HEK293 (cell line): ENCODE measurements around the gene BCL11A.

Experiments
- CTCF ChIA-PET: fragments of 350-600 bp; formaldehyde crosslinking; extraction: SDS; loops from one replicate; lab custom pipeline; 2021; ENCODE audit warnings: antibody characterized with exemption; lab: Yijun Ruan, JAX
- POLR2A ChIA-PET: fragments of 300-600 bp; formaldehyde crosslinking; extraction: SDS; loops from one replicate; lab custom pipeline; 2020; ENCODE audit warnings: antibody characterized with exemption, inconsistent platforms; lab: Yijun Ruan, JAX
- H3K27ac ChIP-seq: fragments of 200-500 bp; sonication (Bioruptor generic); 2 replicates; pipeline ENCODE4 v1.5.1; 2014; ENCODE audit warnings: low read depth, low read length, control low read depth, inconsistent platforms; ENCODE audit errors: extremely low read depth
- H3K36me3 ChIP-seq, 2 experiments: fragments of 200-500 bp in 1 of 2; sonication (Bioruptor generic) in 1 of 2; 1 replicate in 1 of 2; 2 replicates in 1 of 2; pipeline ENCODE4 v1.5.1; 2014 to 2017; ENCODE audit warnings: inconsistent platforms in 2 of 2, low read length in 2 of 2; ENCODE audit not compliant: control insufficient read depth in 2 of 2, insufficient read depth in 1 of 2
- H3K4me1 ChIP-seq: fragments of 200-500 bp; sonication (Bioruptor generic); 2 replicates; pipeline ENCODE4 v1.5.1; 2014; ENCODE audit warnings: mild to moderate bottlenecking, low read length, inconsistent platforms; ENCODE audit not compliant: control insufficient read depth, insufficient read depth
- H3K4me3 ChIP-seq: 2 replicates; pipeline ENCODE4 v1.5.1; 2011; ENCODE audit warnings: low read depth, mild to moderate bottlenecking, control low read depth, low read length, moderate library complexity
- H3K9me3 ChIP-seq: fragments of 200-500 bp; sonication (Bioruptor generic); 2 replicates; pipeline ENCODE4 v1.5.1; 2014; ENCODE audit warnings: low read depth, low read length, inconsistent platforms; ENCODE audit not compliant: control insufficient read depth, insufficient read depth
- CTCF ChIP-seq: fragments of 450-650 bp; formaldehyde crosslinking; IDR thresholded peaks from 2 replicates; pipeline ENCODE4 v1.5.1; 2016; ENCODE audit warnings: missing biosample characterization, missing genetic modification characterization
- KLF16 ChIP-seq: fragments of 450-650 bp; formaldehyde crosslinking; IDR thresholded peaks from 2 replicates; pipeline ENCODE4 v1.5.1; 2017; ENCODE audit warnings: missing biosample characterization, missing genetic modification characterization
- OSR2 ChIP-seq: fragments of 450-650 bp; formaldehyde crosslinking; IDR thresholded peaks from 2 replicates; pipeline ENCODE4 v1.5.1; 2016; ENCODE audit warnings: missing biosample characterization, missing genetic modification characterization
- PRDM4 ChIP-seq: fragments of 450-650 bp; formaldehyde crosslinking; IDR thresholded peaks from 2 replicates; pipeline ENCODE4 v1.5.1; 2017; ENCODE audit warnings: missing biosample characterization, missing genetic modification characterization
- SP2 ChIP-seq: fragments of 450-650 bp; formaldehyde crosslinking; IDR thresholded peaks from 2 replicates; pipeline ENCODE4 v1.5.1; 2016; ENCODE audit warnings: missing biosample characterization, missing genetic modification characterization
- TRIM28 ChIP-seq: IDR thresholded peaks from 2 replicates; pipeline ENCODE4 v1.6.1; 2011; ENCODE audit warnings: low read length, control low read depth, borderline replicate concordance
- ZNF132 ChIP-seq: fragments of 450-650 bp; formaldehyde crosslinking; IDR thresholded peaks from 2 replicates; pipeline ENCODE4 v1.5.1; 2017; ENCODE audit warnings: missing biosample characterization, missing genetic modification characterization, borderline replicate concordance
- ZNF280D ChIP-seq: fragments of 450-650 bp; formaldehyde crosslinking; IDR thresholded peaks from 2 replicates; pipeline ENCODE4 v1.5.1; 2016; ENCODE audit warnings: missing biosample characterization, missing genetic modification characterization
- ZNF335 ChIP-seq: fragments of 450-650 bp; formaldehyde crosslinking; conservative IDR thresholded peaks from 2 replicates; pipeline ENCODE4 v1.5.1; 2016; ENCODE audit warnings: missing biosample characterization, missing genetic modification characterization
- ZNF366 ChIP-seq: fragments of 450-650 bp; formaldehyde crosslinking; conservative IDR thresholded peaks from 2 replicates; pipeline ENCODE4 v1.5.1; 2016; ENCODE audit warnings: missing biosample characterization, missing genetic modification characterization
- ZNF530 ChIP-seq: fragments of 450-650 bp; formaldehyde crosslinking; IDR thresholded peaks from 2 replicates; pipeline ENCODE4 v1.5.1; 2016; ENCODE audit warnings: low read depth, missing biosample characterization, missing genetic modification characterization
- ZNF596 ChIP-seq: fragments of 450-650 bp; IDR thresholded peaks from 2 replicates; pipeline ENCODE4 v1.5.0; 2018; ENCODE audit warnings: missing biosample characterization, mild to moderate bottlenecking, missing genetic modification characterization, moderate library complexity
- ZNF626 ChIP-seq: fragments of 450-650 bp; sonication (Bioruptor Pico); formaldehyde crosslinking; IDR thresholded peaks from 2 replicates; pipeline ENCODE4 v1.5.1; 2018; ENCODE audit warnings: missing biosample characterization, missing genetic modification characterization, inconsistent platforms
- TF ChIP-seq, protein P1 (sequence below): fragments of 450-650 bp; formaldehyde crosslinking; IDR thresholded peaks from 2 replicates; pipeline ENCODE4 v1.5.1; 2017; ENCODE audit warnings: missing biosample characterization, missing genetic modification characterization

Gene BCL11A

GRCh38 chr2:60560734-60561644, 7.5 kb upstream of the BCL11A start (continued):
- TF ChIP-seq CTCF: peak; percentile 77
- TF ChIP-seq ZNF280D (tag by site-specific recombination): no peak

GRCh38 chr2:60559880-60560279, 6.4 kb upstream of the BCL11A start:
- H3K4me1 ChIP-seq: peaks cover 25% of the 10 kb centered on the region
- no peak overlapping the region for H3K27ac ChIP-seq
- POLR2A ChIA-PET: no interaction called here
- TF ChIP-seq TRIM28 (no peak), PRDM4 (tag by site-specific recombination) (0 out of 2 replicates have a peak, but pooled peaks have one; percentile 54), ZNF530 (no peak), KLF16 (tag by site-specific recombination) (peak; percentile 42; the same call in 1 of the 2 replicates), ZNF626 (tag by site-specific recombination) (no peak), SP2 (tag by site-specific recombination) (no peak), ZNF596 (tag by site-specific recombination) (peak; percentile 89), ZNF366 (peak; percentile 57)
- TF ChIP-seq, protein P1, sequence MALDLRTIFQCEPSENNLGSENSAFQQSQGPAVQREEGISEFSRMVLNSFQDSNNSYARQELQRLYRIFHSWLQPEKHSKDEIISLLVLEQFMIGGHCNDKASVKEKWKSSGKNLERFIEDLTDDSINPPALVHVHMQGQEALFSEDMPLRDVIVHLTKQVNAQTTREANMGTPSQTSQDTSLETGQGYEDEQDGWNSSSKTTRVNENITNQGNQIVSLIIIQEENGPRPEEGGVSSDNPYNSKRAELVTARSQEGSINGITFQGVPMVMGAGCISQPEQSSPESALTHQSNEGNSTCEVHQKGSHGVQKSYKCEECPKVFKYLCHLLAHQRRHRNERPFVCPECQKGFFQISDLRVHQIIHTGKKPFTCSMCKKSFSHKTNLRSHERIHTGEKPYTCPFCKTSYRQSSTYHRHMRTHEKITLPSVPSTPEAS (tag by site-specific recombination): 0 out of 2 replicates have a peak, but pooled peaks have one; percentile 8
- CTCF ChIA-PET: interaction anchor here (0.6 to 4.2 kb wide), 10 partner anchors 10 to 772 kb away, joined by 3 to 52 read pairs (median 4); no protein-coding TSS in a partner anchor
- H3K36me3 ChIP-seq: no peaks in the 10 kb centered on the region
- H3K9me3 ChIP-seq: no peaks in the 10 kb centered on the region
- no peak overlapping the region for H3K4me3 ChIP-seq

DNA sequence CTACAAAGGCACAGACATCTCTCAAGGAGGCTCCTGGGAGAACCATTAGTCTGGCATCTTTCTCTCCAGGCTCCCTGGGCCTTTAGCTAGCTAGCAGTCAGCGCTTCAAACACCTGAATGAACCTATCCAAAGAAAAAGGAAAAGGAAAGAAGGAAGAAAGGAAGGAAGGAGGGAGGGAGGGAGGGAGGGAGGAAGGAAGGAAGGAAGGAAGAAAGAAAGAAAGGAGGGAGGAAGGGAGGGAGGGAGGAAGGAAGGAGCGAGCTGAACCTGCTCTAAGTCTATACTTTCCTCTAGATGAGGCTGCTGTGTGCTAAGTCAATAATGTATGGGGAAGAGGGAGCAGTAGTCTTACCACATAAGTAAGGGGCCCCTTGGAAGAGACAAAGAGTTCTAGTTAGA, 5.1 kb upstream of the BCL11A start:
- no peak overlapping the region for H3K4me3 ChIP-seq
- CTCF ChIA-PET: interaction anchor here (0.6 to 4.2 kb wide), 5 partner anchors 24 to 1395 kb away, joined by 3 to 52 read pairs (median 4); no protein-coding TSS in a partner anchor
- peaks cover 23% of the 10 kb centered on the region; the same call in 1 of the 2 replicates for H3K4me1 ChIP-seq
- H3K9me3 ChIP-seq: no peaks in the 10 kb centered on the region
- no peaks in the 10 kb centered on the region for H3K36me3 ChIP-seq
- POLR2A ChIA-PET: interaction anchor here (1.5 kb wide), 1 partner anchor 8 kb away, joined by 10 read pairs; no protein-coding TSS in a partner anchor
- TF ChIP-seq ZNF366 (peak; percentile 98), ZNF335 (tag by site-specific recombination) (no peak), OSR2 (tag by site-specific recombination) (peak; percentile 59), ZNF132 (tag by site-specific recombination) (no peak)
- H3K27ac ChIP-seq: no peak overlapping the region
